ENCODE data around the gene CLEC18A.
"Not testable (repeated sequence)": the region's sequence is repeated elsewhere in the genome, so short reads cannot be mapped to it uniquely, and the experiment has no call there.

The CLEC18A gene

DNA sequence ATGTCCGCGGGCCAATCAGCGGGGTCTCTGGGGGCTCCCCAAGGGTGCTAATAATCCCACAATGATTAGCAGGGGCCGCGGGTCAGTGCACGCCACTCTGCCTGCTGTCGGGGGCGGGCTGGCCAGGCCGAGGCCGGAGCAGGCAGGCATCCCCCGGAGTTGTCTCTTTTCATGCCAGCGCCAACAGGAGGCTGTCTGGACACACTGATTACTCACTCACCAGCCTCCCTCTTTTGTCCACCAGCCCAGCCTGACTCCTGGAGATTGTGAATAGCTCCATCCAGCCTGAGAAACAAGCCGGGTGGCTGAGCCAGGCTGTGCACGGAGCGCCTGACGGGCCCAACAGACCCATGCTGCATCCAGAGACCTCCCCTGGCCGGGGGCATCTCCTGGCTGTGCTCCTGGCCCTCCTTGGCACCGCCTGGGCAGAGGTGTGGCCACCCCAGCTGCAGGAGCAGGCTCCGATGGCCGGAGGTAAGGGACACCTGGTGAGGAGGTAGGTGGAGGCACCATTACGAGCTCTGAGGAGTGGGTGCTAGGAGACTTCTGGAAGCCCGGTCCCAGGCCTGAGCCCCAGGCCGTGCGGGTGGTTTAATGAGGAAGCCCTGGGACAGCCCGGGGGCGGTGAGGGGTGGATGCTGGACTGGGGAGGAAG lies at the start of gene CLEC18A:
TSS of gene CLEC18A (plus strand) at position 318 of the 655 bp plus-strand sequence. CDS start at position 351, 33 bp downstream.
- DNase-seq = not testable (repeated sequence)

DNA sequence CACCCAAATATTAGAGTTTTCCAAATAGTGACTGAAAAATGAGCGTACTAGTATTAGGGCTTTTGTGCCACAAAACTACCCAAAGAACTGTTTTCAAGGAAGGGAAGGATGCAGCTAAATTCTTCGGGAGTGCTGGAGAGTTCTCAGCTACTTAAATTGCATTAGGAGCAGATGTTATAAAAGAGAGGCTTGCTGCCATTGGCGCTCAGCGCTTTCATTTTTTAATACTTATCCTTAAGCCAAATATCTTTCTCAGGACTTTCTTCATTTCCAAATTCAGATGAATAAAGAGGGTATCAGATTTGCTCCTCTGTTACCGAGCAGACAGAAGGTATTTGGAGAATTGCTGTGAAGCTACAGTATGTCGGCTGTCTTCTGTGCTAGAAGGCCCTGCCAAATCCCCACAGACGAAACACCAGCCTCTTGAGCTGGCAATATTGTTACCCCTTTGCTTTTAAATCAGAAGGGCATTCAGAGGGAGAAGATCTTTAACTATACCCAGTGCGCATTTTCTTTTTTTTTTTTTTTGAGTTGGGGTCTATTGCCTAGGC lies 47.2 kb upstream of the CLEC18A start:
- DNase-seq = no peak

DNA sequence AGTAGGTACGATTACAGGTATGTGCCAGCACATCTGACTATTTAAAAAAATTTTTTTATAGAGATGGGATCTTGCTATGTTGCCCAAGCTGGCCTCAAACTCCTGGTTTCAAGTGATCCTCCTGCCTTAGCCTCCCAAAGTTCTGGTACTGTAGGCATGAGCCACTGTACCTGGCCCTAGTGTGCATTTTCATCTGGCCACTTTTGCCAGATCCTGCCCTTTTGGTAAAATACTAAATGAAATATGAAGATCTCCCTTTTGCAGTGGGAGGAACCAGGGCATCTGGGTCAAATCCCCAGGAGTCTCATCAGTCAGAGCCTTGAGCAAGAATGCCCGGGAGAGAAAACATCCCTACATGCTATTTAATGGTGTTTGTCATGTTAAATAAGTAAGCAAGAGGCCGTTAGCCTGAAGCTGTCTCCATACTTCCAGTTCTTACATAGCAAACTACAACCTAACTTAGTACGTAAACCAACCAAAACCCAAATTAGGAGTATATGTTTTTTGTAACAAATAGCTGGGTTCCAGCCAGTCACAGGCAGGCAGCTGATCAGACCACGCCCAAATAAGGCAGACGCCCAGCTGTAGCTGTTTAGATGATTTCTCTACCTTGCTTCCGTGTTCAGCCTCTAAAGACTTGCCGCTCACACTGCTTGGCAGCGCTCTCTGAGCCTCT lies 46.5 kb upstream of the CLEC18A start:
- DNase-seq = no peak

DNA sequence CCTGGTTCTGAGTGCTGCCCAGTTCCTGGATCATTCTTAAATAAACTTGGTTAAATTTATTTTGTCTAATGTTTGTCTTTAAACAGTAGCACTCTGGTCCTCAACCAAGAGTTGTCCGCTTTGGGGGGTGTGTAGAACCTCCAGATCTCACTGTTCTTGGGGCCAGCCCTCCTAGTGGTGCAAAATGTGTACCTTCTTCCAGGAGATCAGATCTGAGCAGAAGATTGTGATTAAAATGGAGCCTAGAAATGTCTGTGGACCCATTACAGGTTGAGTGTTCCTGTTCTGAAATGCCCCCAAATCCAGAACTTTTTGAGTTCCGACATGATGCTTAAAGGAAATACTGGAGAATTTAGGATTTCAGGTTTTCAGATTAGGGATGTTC lies 46.0 kb upstream of the CLEC18A start:
- no peak for DNase-seq

DNA sequence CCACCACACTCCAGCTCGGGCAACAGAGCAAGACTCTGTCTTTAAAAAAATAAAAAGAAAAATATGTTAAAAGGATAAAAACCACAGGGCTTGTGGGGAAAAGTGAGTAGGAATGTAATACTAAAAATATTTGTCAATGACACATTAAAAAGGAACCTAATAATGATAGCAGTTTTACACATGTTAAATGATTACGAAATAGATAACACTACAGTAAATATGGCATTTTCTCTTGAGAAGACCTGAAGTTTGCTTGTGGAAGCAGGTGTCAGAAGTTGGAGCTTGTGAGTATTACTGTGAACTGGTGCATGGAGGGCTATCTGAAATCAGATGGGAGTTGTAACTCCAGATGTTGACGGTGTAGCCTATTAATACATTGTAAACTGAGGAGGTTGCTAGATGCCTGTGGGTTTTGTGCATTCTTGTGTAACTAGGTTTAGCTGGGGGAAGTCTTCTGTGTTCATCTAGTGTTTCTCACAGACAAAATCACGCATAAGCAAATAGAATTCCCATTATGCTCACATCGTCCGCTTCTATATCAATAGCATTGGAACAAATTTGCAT lies 44.2 kb upstream of the CLEC18A start:
- no peak for DNase-seq

DNA sequence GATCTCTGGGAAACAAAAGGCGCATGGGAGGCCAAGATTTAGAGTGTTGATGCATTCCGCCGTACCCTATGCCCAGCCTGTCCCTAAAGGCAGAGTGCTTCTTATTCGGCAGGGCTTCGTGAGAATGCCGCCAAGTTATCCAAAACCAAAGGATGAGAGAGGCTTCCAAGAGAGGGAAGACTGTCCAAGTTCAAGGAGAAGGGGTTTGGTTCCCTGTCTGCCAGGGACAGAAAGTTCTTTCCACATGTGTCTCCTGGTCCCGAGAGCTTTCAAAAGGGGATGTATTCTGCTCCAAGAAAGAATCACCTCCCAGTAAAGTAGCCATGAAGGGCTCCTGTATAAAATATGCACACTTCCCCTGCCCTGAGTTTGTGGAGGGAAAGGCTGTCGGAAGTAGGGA lies 42.1 kb upstream of the CLEC18A start:
- DNase-seq = no peak

DNA sequence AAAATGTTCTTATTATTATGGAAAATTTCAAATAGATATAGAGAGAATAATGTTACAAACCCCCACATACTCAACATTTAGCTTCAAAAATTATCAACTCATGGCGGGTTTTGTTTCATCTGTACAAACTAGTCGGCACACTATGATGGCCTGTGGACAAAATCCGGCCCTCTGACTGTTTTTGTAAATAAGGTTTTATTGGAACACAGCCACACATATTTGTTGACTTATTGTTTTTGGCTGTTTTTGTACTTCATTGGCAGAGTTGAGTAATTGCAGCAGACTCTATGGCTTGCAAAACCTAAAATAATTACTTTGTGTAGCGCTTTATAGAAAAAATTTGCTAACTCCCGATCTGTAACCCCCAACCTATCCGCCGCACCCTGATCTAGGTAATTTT lies 41.4 kb upstream of the CLEC18A start:
- no peak for DNase-seq

DNA sequence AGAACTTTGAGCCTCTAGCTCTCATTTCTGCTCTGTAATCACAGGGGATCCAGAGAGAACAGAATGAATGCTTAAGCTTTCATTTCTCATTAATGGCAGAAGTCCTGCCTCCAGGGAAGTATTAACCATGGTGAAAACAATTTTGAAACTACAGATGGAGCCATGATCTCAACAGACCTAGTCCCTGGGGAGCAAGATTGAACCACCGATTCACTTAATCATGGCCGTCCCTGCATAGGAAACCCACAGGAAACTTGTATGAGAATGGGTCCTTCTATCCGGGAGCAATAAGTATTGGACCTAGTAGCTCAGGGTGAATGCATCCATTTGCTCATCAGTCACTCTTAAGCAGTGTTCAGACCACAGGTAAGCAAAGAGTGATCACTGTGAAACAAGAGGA lies 40.2 kb upstream of the CLEC18A start:
- DNase-seq = no peak

DNA sequence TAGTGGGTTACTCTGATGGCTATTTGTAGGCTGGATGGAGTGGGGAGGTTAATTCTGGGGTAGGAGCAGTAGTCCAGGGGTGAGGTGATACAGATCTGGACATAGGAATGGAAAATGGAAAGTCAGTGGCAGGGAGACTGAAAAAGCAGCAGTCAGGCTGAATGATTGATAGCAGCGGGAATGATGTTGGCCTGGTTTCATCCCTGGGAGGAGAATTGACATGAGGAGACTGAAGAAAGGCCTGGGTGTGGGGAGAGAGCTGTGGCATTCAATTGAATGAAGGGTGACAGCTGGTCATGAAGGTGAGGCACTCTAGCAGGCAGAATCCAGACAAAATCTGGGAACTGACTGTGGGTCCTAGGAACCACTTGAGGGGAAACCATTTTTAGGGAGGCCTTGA lies 34.7 kb upstream of the CLEC18A start:
- no peak for DNase-seq

DNA sequence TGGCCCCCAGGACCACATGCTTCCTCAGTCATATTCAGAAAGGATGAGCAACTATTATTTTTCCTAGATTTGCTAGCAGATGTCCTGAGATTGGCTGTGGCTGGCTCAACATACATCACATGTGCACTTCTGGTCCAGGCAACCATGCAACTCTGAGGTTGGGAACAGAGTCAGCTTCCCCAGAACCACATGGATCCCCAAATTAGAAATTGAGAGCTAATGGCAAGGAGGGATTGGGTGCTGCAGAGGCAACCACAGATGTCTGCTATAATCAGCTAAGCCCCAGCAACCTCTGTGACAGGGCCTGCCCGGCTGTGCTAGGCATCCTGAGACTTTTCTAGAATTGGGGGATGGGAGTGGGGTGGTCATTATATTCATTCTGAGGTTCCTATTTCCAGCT lies 33.8 kb upstream of the CLEC18A start:
- no peak for DNase-seq

- DNase-seq = no peak
These were observed 33.4 kb upstream of the CLEC18A start for GRCh38 chr16:69917739-69918138.

GRCh38 chr16:69918241-69918640 lies 32.9 kb upstream of the CLEC18A start:
- DNase-seq = no peak

GRCh38 chr16:69921127-69921526 lies 30.0 kb upstream of the CLEC18A start:
- DNase-seq = no peak

GRCh38 chr16:69922200-69922599 lies 28.9 kb upstream of the CLEC18A start:
- no peak for DNase-seq

- no peak for DNase-seq
These were observed 26.9 kb upstream of the CLEC18A start for GRCh38 chr16:69924041-69924775.

GRCh38 chr16:69924777-69925191 lies 26.4 kb upstream of the CLEC18A start:
- DNase-seq = no peak

DNA sequence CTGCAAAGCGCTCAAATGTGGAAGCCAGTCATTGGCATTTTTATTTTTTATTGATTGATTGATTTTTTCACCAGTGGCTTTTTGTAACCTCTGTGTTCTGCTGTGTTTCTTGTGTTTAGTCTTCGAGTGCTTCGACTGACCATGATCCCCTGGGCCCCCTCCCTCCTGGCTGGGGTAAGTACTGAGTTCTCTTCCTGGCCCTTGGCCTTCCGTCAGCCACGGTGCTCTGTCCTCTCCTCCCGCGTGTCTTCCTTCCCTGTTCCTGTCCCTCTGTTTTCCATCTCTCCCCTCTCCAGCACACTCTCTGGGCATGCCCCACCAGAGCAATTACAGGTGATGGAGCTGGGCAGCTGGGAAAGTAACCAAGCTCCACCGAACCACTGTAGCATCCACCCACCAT lies 25.8 kb upstream of the CLEC18A start:
- DNase-seq = no peak

DNA sequence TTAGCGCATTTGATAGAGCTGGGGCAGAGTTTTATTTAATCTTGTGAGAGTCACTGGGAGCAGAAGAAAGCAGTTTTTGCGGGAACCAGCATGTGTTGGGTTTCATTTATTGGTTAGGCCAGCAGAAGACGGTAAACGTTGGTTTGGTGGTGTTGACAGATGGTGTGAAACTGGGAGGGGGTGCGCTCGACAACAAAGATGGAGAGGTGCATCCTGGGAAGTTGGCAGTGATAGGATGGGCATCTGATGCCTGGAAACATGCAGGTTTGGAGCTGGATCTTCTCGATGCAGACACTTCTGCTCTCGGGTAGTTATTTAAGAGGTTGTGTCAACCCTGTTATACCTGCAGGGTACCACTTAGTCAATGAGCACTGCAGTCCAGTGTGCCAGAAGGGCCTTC lies 24.9 kb upstream of the CLEC18A start:
- no peak for DNase-seq

DNA sequence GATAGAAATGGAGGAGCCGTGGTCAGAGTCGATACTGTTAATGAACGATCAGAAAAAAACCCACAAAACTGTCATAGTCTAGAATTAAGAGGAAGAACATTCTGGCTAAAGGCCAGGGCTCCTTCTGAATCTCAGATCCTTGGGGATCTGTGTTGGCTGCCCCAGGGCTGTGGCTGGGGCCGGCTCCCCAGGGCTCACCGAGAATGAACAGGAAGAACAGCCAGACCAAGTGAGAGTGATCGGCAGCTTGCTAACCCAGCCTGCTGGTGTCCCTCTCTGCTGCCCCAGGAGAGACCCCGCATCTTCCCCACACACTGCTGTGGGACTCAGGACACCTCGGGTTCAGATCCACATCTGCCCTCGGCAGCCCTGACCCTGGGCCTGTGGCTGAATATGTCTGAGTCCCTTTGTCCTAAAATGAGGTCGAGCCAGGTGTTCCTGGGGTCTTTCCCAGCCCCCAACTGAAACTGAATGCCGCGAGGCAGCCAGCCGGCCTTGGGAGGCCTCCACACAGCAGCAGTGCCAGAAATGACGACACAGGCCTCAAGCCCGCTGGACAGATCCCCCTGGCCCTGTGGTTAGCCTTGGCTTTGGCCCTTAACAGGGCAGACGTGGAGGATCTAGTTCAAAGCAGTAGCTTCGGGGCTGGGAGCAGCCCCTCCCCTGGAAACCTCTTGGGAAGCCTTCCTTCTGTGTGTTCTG lies 23.9 kb upstream of the CLEC18A start:
- DNase-seq = no peak

DNA sequence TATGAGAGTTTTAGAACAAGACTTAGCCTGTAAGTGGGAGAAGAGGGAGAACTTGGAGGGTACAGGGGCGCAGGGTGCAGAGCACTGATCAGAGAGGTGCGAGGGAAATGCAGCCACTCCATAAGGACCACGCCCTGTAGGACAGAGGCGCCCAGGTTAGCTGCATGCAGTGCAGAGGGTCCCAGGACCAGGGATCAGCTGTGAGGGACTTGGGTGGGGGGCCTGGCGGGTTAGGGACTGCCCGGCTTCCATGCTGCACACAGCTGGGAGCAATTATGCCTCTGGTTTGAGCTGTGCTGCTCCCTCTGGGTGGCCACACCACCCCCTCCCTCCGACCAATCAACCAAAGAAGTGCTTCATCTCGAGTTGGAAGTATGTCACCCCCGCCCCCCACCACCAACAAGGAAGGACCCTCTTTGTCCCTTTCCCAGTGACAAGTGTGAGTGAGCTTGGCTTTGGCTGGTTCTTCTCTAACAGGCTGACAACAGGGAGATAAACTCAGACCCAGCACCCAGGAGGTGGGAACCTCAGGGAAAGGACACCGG lies 22.2 kb upstream of the CLEC18A start:
- DNase-seq = no peak

GRCh38 chr16:69929480-69929879 lies 21.7 kb upstream of the CLEC18A start:
- no peak for DNase-seq

DNA sequence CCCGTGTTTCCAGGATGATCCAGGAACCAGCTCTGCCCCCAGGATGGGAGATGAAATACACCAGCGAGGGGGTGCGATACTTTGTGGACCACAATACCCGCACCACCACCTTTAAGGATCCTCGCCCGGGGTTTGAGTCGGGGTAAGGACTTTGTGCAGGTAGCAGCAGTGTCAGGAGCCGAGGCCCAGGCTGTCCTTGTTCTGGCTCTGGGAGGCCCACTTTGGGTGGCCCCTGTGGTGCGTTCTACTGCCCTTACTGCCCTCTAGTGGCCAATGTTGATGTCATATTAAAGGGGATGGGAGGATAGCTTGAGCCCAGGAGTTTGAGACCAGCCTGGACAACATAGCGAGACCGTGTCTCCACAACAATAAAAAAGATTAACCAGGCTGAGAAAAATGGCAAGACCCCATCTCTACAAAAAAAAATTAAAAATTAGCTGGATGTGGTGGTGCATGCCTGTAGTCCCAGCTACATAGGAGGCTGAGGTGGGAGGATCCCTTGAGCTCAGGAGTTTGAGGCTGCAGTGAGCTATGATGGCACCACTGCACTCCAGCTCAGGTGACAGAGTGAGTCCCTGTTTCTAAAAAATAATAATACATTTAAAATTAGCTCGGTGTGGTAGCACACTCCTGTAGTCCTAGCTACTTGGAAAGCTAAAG lies 20.9 kb upstream of the CLEC18A start:
- peak; percentile 56 for DNase-seq

Measured in CD4-positive, alpha-beta T cell treated with Interleukin-4 for 4 hours (primary cell).